ENCODE data around the gene SMG9.

SMG9 gene

GRCh38 chr19:43741075-43741825, 13.5 kb downstream of the SMG9 start:
- Histone ChIP-seq H4K20me1 (ENCODE audit: low read depth, low read length) (no peaks in the 10 kb centered on the region), H3K9ac (ENCODE audit: low read length) (no peak overlapping the region), H2AFZ (ENCODE audit: low read depth, low read length, severe bottlenecking) (no peak overlapping the region), H3K4me2 (ENCODE audit: low read depth, low read length, poor library complexity, severe bottlenecking) (no peak overlapping the region), H3K36me3 (ENCODE audit: low read length) (peaks cover 5% of the 10 kb centered on the region), H3K27ac (ENCODE audit: low read depth, low read length) (no peak overlapping the region), H3K9me3 (ENCODE audit: insufficient read depth, low read length) (no peaks in the 10 kb centered on the region), H3K9me2 (replicated peaks; ENCODE audit: insufficient read depth, low read length) (no peaks in the 10 kb centered on the region), H3F3A (ENCODE audit: insufficient read depth) (no peaks in the 10 kb centered on the region), H3K4me3 (ENCODE audit: insufficient read depth, low read length, poor library complexity, severe bottlenecking) (no peak overlapping the region), H3K27me3 (ENCODE audit: low read length) (no peaks in the 10 kb centered on the region), H3K79me2 (ENCODE audit: insufficient read depth, low read length) (no peaks in the 10 kb centered on the region)
- no peak for TF ChIP-seq EZH2phosphoT487 (conservative IDR thresholded peaks at IDR 0.05; ENCODE audit: low read length)
- TF ChIP-seq CTCF (IDR thresholded peaks at IDR 0.05; ENCODE audit: insufficient read depth, low read length, poor library complexity, severe bottlenecking): no peak

GRCh38 chr19:43739439-43740235, 15.1 kb downstream of the SMG9 start:
- H3K4me2 ChIP-seq (ENCODE audit: low read depth, low read length, poor library complexity, severe bottlenecking): no peak overlapping the region
- H3K27ac ChIP-seq (ENCODE audit: low read depth, low read length): no peak overlapping the region
- no peaks in the 10 kb centered on the region for H4K20me1 ChIP-seq (ENCODE audit: low read depth, low read length)
- H3K9me3 ChIP-seq (ENCODE audit: insufficient read depth, low read length): no peaks in the 10 kb centered on the region
- H3K36me3 ChIP-seq (ENCODE audit: low read length): peaks cover 7% of the 10 kb centered on the region
- H3F3A ChIP-seq (ENCODE audit: insufficient read depth): no peaks in the 10 kb centered on the region
- H2AFZ ChIP-seq (ENCODE audit: low read depth, low read length, severe bottlenecking): no peak overlapping the region
- TF ChIP-seq EZH2phosphoT487 (conservative IDR thresholded peaks at IDR 0.05; ENCODE audit: low read length) (no peak), CTCF (IDR thresholded peaks at IDR 0.05; ENCODE audit: insufficient read depth, low read length, poor library complexity, severe bottlenecking) (no peak)
- H3K9ac ChIP-seq (ENCODE audit: low read length): no peak overlapping the region
- H3K9me2 ChIP-seq (replicated peaks; ENCODE audit: insufficient read depth, low read length): no peaks in the 10 kb centered on the region
- H3K27me3 ChIP-seq (ENCODE audit: low read length): no peaks in the 10 kb centered on the region
- no peak overlapping the region for H3K4me3 ChIP-seq (ENCODE audit: insufficient read depth, low read length, poor library complexity, severe bottlenecking)
- H3K79me2 ChIP-seq (ENCODE audit: insufficient read depth, low read length): no peaks in the 10 kb centered on the region

- H3K79me2 ChIP-seq (ENCODE audit: insufficient read depth, low read length): no peaks in the 10 kb centered on the region
- peaks cover 7% of the 10 kb centered on the region for H3K36me3 ChIP-seq (ENCODE audit: low read length)
- no peaks in the 10 kb centered on the region for H3K9me3 ChIP-seq (ENCODE audit: insufficient read depth, low read length)
- no peaks in the 10 kb centered on the region for H3F3A ChIP-seq (ENCODE audit: insufficient read depth)
- H3K27ac ChIP-seq (ENCODE audit: low read depth, low read length): no peak overlapping the region
- TF ChIP-seq EZH2phosphoT487 (conservative IDR thresholded peaks at IDR 0.05; ENCODE audit: low read length) (no peak), CTCF (IDR thresholded peaks at IDR 0.05; ENCODE audit: insufficient read depth, low read length, poor library complexity, severe bottlenecking) (no peak)
- H3K4me3 ChIP-seq (ENCODE audit: insufficient read depth, low read length, poor library complexity, severe bottlenecking): no peak overlapping the region
- H3K27me3 ChIP-seq (ENCODE audit: low read length): no peaks in the 10 kb centered on the region
- H4K20me1 ChIP-seq (ENCODE audit: low read depth, low read length): no peaks in the 10 kb centered on the region
- H3K4me2 ChIP-seq (ENCODE audit: low read depth, low read length, poor library complexity, severe bottlenecking): no peak overlapping the region
- no peak overlapping the region for H3K9ac ChIP-seq (ENCODE audit: low read length)
- no peak overlapping the region for H2AFZ ChIP-seq (ENCODE audit: low read depth, low read length, severe bottlenecking)
- no peaks in the 10 kb centered on the region for H3K9me2 ChIP-seq (replicated peaks; ENCODE audit: insufficient read depth, low read length)
Measured at GRCh38 chr19:43738780-43739211, 16.0 kb downstream of the SMG9 start.
